T-helper 2 cell treated with Interferon-gamma antibody and Interleukin-4, amounts not matched to agents 100 ng/mL and 5 ng/mL, for 36 hours (primary cell): ENCODE results near the gene SNX1. TPM values are rescaled to one million over a fixed set of nuclear protein-coding genes. Genes with fewer than 3 reads are reported as not detected.
"Not testable (repeated sequence)": the region's sequence is repeated elsewhere in the genome, so short reads cannot be mapped to it uniquely, and the experiment has no call there.

ENCODE experiments used
- intact Hi-C: fragments of 100-400 bp; cut with micrococcal nuclease; formaldehyde crosslinking; loops from one replicate; pipeline ENCODE4 v1.15.1; 2023
- total RNA-seq: library from RNA; stranded (reverse); gene quantifications from 2 replicates; pipeline ENCODE4 v1.2.3, GENCODE V29; 2022

The SNX1 gene
- 123 and 133 TPM in 2 replicates for total RNA-seq

- intact Hi-C loops: loop anchor here (1.0 to 10.0 kb wide), 6 partner anchors 57 to 1091 kb away; partner anchors contain the start of genes CLPX, PPIB and USP3
Observed at GRCh38 chr15:64095795-64096667, at the start of gene SNX1. Gene SNX1, plus strand, starts transcription at chr15:64095982. Its CDS starts 32 bp downstream, at chr15:64096014.

DNA sequence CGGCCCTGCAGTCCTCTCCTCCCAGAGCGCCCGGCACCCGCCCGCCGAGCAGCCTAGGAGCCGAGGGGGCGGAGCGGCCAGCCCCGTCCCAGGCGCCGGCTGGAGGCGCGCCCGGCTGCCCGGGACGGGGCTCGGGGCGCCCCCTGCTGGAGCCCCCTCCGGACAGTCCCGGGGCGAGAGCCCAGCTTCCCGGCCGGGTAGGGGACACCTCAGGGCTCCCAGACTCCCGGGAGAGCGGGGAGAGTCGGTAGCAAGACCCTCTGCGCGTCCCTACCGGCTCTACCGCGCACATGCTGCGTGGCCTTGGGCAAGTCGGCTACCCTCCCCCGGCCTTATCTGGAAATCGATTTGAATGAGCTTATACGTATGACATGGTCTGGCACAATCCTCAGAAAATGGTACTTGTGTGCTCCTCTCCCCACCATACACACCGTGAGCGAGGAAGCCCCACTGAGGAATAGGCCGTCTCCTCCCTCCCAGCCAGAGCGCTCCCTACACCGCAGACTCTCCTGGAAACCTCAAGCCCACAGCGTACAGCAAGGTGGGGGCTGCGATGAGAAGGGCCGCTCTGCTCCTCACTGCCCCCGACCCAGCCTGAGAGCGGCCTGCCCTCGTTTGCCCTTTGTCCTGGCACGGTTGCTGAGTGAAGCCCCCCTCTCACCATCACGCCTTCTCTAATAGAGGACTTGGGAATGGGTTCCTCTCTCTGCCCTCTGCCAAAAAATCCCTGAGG lies 49.2 kb upstream of the SNX1 start, which contains the start of gene DAPK2:
TSS of gene DAPK2 (minus strand) at position 65 of the 733 bp plus-strand sequence. CDS start 6,224 bp downstream, outside the sequence.
- intact Hi-C loops: loop anchor here (1.0 to 5.0 kb wide), 5 partner anchors 36 to 436 kb away; no protein-coding TSS in a partner anchor

- intact Hi-C loops: loop anchor here (5.0 kb wide), 1 partner anchor 157 kb away; no protein-coding TSS in a partner anchor
Observed at GRCh38 chr15:64048781-64049460, 46.9 kb upstream of the SNX1 start.

- intact Hi-C loops: no loop called here
Observed at GRCh38 chr15:64050281-64051092, 45.3 kb upstream of the SNX1 start.

DNA sequence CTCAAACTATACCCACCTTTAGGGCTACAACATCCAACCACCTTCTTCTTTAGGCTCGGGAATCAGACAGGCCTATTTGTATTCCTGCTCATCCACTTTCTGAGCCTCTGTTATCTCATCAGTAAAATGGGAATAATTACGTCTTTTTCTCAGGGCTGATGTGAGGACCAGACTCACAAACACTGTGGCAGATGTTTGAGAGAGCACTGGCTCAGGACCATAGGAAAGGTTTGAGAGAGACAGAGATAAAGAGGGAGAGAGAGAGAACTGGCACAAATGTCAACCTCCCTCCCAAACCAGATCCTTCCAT lies 44.7 kb upstream of the SNX1 start:
- intact Hi-C loops: no loop called here

GRCh38 chr15:64051407-64052259 lies 44.1 kb upstream of the SNX1 start:
- intact Hi-C loops: no loop called here

DNA sequence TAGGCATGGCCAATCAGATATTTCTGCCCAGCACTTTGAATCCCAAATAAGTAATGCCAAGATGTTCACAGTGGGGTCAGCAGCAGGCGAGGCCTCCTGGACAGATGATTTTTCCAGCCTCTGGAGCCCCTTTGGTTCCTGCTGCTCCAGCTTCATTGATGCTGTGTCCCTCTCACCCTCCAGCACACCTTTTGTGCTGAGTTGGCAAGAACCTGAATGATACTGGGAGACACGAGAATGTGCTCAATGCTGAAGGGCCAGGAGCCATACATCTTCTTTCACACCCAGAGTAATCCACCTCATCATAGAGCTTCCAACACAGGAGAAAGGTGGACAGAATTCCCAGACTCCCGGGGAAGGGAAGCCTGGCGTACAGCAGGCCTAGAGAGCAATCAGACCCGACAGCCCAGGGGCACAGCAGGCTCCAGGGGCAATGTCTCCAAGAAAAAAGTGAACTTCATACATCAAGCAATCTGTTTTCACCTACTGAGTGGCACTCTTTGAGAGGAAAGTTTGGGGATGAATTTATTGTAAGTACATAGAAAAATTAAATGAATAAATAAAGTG lies 42.8 kb upstream of the SNX1 start:
- intact Hi-C loops: no loop called here

GRCh38 chr15:64053674-64054073 lies 42.1 kb upstream of the SNX1 start:
- intact Hi-C loops: not testable (repeated sequence)

DNA sequence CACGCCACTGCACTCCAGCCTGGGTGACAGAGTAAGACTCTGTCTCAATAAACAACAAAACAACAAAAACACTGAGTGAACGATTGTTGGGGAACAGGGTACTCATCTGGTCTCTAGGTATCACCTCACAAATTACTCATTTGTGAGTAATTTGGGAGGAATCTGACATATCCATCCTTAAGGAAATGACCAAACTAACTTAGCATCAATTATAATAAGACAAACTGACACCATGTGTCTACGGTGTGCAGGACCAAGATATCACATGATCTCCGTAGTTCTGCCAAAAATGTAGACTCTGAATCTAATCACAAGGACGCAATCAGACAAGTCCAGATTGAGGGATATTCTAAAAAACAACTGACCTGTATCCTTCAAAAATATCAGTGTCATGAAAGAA lies 37.5 kb upstream of the SNX1 start:
- intact Hi-C loops: no loop called here

- intact Hi-C loops: not testable (repeated sequence)
Observed at GRCh38 chr15:64059104-64059503, 36.7 kb upstream of the SNX1 start.

GRCh38 chr15:64060716-64061115 lies 35.1 kb upstream of the SNX1 start:
- intact Hi-C loops: no loop called here

DNA sequence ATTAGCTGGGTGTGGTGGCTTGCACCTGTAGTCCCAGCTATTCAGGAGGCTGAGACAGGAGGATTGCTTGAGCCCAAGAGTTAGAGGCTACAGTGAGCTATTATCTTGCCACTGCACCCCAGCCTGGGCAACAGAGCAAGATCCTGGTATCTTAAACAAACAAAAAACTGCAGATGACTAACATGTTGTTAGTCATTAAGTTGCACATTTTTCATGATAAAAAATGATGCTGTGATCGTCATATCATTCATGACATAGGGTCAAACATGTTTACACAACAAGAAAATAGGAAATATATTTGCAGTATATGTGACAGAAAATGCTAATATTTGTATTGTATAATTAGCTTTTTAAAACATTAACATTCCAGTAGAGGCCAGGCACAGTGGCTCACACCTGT lies 29.3 kb upstream of the SNX1 start:
- intact Hi-C loops: loop anchor here (2.0 to 5.0 kb wide), 3 partner anchors 176 to 600 kb away; no protein-coding TSS in a partner anchor

GRCh38 chr15:64067564-64068030 lies 28.2 kb upstream of the SNX1 start:
- intact Hi-C loops: loop anchor here (1.0 to 5.0 kb wide), 6 partner anchors 25 to 601 kb away; partner anchors contain the start of gene CIAO2A

DNA sequence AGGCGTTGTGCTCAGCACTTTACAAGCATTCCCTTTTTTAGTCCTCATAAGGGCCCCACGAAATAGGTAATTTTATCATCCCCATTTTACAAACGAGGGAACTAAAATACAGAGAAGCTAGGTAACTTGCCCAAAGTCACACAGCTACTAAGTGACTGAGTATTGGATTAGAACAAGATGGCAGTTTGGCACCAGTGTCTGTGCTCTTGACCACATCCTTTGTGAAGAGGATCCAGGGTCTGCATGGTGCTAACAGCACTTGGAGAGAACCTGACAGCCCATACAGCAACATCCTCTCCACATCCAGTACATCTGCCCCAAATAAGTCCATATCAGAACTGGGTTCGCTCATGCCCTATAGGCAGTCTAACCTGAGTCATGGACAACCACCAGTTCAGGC lies 27.6 kb upstream of the SNX1 start:
- intact Hi-C loops: loop anchor here (2.0 to 5.0 kb wide), 2 partner anchors 25 to 241 kb away; partner anchors contain the start of gene CIAO2A

DNA sequence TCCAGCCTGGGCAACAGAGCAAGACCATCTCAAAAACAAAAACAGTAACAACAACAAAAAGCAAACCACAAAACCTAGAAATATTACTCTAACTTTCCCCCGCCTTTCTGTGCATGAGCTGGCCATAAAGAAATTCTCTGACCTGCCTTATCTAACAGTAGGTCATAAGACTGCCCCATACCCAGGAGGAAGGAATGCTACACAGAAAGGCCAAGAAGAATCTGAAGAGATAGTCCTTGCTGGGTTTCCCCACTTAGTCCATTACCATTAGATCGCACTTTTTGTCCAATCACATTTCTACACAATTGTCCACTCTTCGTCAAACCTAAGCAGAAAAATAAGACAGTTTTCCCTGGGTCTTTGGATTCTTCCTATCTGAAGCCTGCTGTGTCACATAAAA lies 25.7 kb upstream of the SNX1 start:
- intact Hi-C loops: no loop called here

- intact Hi-C loops: no loop called here
Observed at GRCh38 chr15:64070965-64071851, 24.6 kb upstream of the SNX1 start.

- intact Hi-C loops: no loop called here
Observed at GRCh38 chr15:64071931-64072765, 23.6 kb upstream of the SNX1 start.
